Measurements from ENCODE around the gene LTA4H.

Gene LTA4H

DNA sequence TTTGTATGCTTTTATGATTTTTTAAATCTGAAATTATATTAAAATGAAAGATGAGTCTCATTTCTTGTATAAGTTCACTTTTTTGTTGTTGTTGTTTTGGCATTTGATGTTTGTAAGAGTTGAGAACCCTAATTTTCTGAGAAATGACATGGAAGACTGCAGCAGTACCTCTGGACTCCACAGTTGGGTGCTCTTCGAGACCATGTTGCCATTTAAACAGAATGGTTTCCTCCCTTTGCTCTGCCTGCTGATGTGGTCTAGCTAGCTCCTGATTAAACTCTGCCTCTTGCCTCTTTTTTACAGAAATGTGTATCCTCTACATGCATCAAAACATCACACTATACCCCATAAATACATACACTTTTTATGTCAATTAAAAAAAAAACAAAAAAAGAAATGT, 5.8 kb upstream of the LTA4H start:
- TF ChIP-seq, protein P1, sequence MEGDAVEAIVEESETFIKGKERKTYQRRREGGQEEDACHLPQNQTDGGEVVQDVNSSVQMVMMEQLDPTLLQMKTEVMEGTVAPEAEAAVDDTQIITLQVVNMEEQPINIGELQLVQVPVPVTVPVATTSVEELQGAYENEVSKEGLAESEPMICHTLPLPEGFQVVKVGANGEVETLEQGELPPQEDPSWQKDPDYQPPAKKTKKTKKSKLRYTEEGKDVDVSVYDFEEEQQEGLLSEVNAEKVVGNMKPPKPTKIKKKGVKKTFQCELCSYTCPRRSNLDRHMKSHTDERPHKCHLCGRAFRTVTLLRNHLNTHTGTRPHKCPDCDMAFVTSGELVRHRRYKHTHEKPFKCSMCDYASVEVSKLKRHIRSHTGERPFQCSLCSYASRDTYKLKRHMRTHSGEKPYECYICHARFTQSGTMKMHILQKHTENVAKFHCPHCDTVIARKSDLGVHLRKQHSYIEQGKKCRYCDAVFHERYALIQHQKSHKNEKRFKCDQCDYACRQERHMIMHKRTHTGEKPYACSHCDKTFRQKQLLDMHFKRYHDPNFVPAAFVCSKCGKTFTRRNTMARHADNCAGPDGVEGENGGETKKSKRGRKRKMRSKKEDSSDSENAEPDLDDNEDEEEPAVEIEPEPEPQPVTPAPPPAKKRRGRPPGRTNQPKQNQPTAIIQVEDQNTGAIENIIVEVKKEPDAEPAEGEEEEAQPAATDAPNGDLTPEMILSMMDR (conservative IDR thresholded peaks at IDR 0.05): no peak
- no peak for TF ChIP-seq ZFX (IDR thresholded peaks at IDR 0.05)

DNA sequence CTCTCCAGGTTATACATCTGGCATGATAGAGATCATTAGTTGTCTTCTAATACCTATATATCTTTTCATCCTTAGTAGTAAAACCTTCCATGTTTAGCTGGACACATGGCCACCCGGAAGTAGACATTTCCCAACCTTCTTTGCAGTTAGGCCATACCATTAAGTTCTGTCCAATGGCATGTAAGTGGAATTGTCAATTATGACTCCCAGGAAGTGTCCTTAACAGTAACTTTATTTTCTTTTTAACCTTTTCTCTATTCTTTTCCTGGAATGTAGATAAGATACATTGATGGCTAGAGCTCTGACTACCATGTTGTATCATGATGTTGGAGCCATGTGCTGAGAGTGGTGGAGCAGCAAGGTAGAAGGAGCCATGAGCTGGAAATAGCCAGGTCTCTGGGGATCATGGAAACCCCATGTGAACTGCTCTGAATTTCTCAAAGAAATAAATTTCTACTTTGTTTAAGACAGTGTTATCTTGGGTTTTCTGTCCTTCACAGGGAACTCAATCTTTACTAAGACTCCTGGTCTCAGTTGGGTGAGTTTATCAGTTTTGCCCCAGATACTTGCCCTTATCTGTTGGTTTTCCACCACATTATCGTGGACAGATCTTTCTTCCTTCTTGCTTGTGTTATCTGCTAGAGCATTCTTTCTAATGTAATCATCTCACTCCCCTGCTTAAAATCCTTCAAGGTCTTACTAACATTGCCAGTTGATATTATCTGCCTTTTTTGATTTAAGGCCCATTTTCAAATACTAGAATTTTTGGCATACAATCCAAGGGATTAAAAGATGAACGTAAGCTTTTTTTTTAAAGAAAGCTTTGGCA, 5.1 kb upstream of the LTA4H start:
- TF ChIP-seq, protein P1 (conservative IDR thresholded peaks at IDR 0.05): no peak
- no peak for TF ChIP-seq ZFX (IDR thresholded peaks at IDR 0.05)
- H3K27ac ChIP-seq: no peak overlapping the region

More for the DNA sequence above, 5.8 kb upstream of the LTA4H start:
- no peak overlapping the region for H3K27ac ChIP-seq

DNA sequence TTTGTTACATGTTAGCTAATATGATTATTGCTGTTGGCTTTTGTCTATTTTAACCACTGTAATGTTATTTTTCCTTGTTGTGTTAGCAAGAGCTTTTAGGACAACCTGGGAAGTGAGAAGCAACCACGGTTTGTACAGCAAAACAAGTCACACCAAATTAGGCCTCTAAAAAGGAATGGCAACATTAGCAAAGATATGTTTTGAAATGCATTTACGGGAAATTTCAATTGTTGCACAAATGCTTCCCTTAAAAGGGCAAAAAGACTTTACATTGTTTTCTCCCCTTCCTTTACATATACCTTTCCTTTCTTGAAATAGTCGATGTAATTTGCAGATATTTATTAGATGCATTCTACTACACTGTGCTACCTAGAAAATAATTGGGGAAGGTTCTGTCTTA, 4.1 kb upstream of the LTA4H start:
- TF ChIP-seq, protein P1 (conservative IDR thresholded peaks at IDR 0.05): no peak
- TF ChIP-seq ZFX (IDR thresholded peaks at IDR 0.05): no peak
- no peak overlapping the region for H3K27ac ChIP-seq

DNA sequence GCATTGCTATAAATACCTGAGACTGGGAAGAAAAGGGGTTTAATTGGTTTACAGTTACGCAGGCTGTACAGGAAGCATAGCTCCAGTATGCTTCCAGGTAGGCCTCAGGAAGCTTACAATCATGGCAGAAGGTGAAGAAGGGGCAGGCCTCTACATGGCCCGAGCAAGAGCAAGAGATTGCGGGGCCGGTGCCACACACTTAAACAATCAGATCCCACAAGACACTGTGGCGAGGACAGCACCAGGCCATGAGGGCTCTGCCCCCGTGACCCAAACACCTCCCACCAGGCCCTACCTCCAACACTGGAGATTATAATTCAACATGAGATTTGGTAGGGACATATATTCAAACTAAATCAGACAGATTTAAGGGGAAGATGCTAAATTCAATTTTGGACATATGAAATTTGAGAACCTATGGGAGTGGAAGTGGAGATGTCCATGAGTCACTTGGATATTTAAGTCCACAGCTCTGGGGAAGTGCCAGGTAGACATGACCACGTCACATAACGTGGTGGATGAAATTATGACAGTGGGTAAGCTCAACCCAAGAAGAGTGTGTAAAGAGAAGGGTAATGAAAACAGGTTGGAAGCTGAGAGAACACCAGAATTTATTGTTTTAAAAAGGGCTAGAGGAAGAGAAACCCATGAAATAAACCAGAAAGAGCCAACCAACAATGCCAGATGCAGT, 1.5 kb upstream of the LTA4H start:
- TF ChIP-seq, protein P1 (conservative IDR thresholded peaks at IDR 0.05): no peak
- TF ChIP-seq ZFX (IDR thresholded peaks at IDR 0.05): no peak

DNA sequence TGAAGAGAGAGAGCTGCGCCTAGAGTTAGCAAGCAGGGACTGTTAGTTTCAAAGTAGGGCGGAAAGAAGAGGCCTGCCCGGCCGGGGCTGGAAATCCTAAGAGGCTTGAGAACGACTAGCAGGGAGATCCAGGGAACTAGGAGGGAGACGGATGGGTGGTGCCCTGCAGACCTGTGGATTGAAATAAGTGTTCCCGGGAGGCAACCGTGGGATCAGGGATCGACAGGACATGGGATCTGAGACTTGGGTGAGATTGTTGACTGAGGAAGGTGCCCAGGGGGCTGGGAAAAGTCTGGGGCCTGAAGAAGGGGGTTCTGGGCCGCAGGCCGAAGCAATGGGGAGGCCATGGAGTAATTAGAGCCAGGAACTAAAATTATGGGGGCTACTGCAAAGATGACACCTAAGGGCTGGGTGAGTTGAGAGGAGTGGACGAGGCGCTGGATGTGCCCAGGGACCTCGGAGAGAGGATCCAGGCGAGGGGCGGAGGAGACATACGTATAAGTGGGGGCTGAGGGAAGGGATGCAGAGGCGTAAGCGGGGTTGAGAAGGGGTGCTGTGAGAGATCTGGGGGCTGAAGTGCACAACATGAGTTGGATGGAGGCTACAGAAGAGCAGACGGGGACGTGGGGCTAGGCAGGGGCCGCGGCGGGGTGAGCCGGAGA, 635 bp downstream of the LTA4H start:
- TF ChIP-seq, protein P1 (conservative IDR thresholded peaks at IDR 0.05): no peak
- TF ChIP-seq ZFX (IDR thresholded peaks at IDR 0.05): no peak
- peak overlapping the region; percentile 78 for H3K27ac ChIP-seq

More for the DNA sequence above, 1.5 kb upstream of the LTA4H start:
- no peak overlapping the region for H3K27ac ChIP-seq

DNA sequence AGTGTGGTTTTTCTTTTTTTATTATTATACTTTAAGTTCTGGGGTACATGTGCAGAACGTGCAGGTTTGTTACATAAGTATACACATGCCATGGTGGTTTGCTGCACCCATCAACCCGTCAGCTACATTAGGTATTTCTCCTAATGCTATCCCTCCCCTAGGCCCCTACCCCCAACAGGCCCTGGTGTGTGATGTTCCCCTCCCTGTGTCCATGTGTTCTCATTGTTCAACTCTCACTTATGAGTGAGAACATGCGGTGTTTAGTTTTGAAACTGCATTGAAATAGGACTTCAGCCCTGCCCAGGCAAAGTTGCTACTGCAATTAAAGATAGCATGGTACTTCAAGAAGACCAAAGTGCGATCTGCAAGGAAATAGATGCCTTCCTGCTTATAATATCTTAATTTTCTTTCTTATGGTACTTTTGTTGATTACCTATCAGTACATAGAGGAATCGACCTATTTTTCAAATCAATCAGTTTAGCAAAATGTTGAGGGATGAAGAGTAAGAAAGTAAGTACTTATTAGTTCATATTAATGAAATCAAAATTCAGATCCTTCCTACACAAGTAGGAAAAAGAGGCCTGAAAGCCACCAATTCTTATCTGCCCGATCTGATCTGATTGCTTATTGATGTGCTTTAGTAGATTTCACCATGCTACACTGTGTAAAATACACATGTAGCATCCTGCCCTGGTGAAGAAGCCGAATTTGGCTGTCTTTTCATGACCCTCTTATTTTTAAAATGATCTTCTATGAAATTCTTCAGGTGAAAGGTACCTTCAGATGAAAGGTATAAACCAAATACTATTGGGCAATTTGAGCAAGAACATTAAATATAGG, 1.6 kb downstream of the LTA4H start:
- TF ChIP-seq ZFX (IDR thresholded peaks at IDR 0.05): no peak
- TF ChIP-seq, protein P1 (conservative IDR thresholded peaks at IDR 0.05): no peak
- H3K27ac ChIP-seq: no peak overlapping the region
